Glutamatergic neuron (in vitro differentiated cells): ENCODE measurements around the gene PRR13. TPM values are rescaled to one million over a fixed set of nuclear protein-coding genes. Genes with fewer than 3 reads are reported as not detected.

Experiments used
- DNase-seq: peaks from one replicate; pipeline ENCODE4 v3.0.0; 2022
- H3K27ac Mint-ChIP-seq: one replicate; pipeline ENCODE4 v1.8.0; 2020; ENCODE audit warnings: mild to moderate bottlenecking, mixed read lengths, inconsistent platforms; ENCODE audit not compliant: unreplicated experiment
- H3K27me3 Mint-ChIP-seq: one replicate; pipeline ENCODE4 v1.8.0; 2020; ENCODE audit warnings: mild to moderate bottlenecking, moderate library complexity, mixed read lengths, inconsistent platforms; ENCODE audit not compliant: unreplicated experiment
- H3K36me3 Mint-ChIP-seq: one replicate; pipeline ENCODE4 v1.8.0; 2020; ENCODE audit warnings: mild to moderate bottlenecking, mixed read lengths, inconsistent platforms; ENCODE audit not compliant: unreplicated experiment
- H3K4me1 Mint-ChIP-seq: one replicate; pipeline ENCODE4 v1.8.0; 2020; ENCODE audit warnings: mild to moderate bottlenecking, low read depth, mixed read lengths, inconsistent platforms; ENCODE audit not compliant: unreplicated experiment
- H3K4me3 Mint-ChIP-seq: one replicate; pipeline ENCODE4 v1.8.0; 2020; ENCODE audit warnings: mild to moderate bottlenecking, mixed read lengths, inconsistent platforms; ENCODE audit not compliant: unreplicated experiment
- H3K9me3 Mint-ChIP-seq: one replicate; pipeline ENCODE4 v1.8.0; 2020; ENCODE audit warnings: mild to moderate bottlenecking, moderate library complexity, mixed read lengths, inconsistent platforms; ENCODE audit not compliant: unreplicated experiment
- total RNA-seq: library from RNA; stranded (reverse); fragmentation: NEBNext Ultra II Directional; extraction: Animal tissue kit (Norgen Biotek cat#: 25700); gene quantifications from one replicate; pipeline ENCODE4 v1.2.1, GENCODE V29; 2021; ENCODE audit not compliant: unreplicated experiment
- TF ChIP-seq, protein P1 (sequence below): fragments of 200-600 bp; sonication (generic); IDR thresholded peaks from one replicate; pipeline ENCODE4 v1.5.0; 2021; ENCODE audit not compliant: partially characterized antibody, unreplicated experiment

Gene PRR13
- total RNA-seq, 1 donor from 2014 or later, result 105 TPM

DNA sequence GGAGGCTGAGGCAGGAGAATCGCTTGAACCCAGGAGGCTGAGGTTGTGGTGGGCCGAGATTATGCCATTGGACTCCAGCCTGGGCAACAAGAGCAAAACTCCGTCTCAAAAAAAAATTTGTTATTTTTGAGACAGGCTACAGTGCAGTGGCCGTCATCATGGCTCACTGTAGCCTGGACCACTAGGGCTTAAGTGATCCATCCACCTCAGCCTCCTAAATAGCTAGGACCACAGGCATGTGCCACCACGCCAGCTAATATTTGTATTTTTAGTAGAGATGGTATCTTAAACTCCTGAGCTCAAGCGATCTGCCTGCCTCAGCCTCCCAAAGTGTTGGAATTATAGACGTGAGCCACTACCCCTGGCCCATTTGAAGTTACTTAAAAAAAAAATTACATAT is 9.4 kb downstream of the PRR13 start:
- DNase-seq, result no peak
- H3K27me3 Mint-ChIP-seq, result peaks cover 7% of the 10 kb centered on the region
- H3K4me1 Mint-ChIP-seq, result peaks cover 18% of the 10 kb centered on the region
- peaks cover 6% of the 10 kb centered on the region for H3K9me3 Mint-ChIP-seq
- H3K4me3 Mint-ChIP-seq, result no peak overlapping the region
- no peaks in the 10 kb centered on the region for H3K36me3 Mint-ChIP-seq
- no peak overlapping the region for H3K27ac Mint-ChIP-seq
- TF ChIP-seq, protein P1, sequence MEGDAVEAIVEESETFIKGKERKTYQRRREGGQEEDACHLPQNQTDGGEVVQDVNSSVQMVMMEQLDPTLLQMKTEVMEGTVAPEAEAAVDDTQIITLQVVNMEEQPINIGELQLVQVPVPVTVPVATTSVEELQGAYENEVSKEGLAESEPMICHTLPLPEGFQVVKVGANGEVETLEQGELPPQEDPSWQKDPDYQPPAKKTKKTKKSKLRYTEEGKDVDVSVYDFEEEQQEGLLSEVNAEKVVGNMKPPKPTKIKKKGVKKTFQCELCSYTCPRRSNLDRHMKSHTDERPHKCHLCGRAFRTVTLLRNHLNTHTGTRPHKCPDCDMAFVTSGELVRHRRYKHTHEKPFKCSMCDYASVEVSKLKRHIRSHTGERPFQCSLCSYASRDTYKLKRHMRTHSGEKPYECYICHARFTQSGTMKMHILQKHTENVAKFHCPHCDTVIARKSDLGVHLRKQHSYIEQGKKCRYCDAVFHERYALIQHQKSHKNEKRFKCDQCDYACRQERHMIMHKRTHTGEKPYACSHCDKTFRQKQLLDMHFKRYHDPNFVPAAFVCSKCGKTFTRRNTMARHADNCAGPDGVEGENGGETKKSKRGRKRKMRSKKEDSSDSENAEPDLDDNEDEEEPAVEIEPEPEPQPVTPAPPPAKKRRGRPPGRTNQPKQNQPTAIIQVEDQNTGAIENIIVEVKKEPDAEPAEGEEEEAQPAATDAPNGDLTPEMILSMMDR, result no peak

DNA sequence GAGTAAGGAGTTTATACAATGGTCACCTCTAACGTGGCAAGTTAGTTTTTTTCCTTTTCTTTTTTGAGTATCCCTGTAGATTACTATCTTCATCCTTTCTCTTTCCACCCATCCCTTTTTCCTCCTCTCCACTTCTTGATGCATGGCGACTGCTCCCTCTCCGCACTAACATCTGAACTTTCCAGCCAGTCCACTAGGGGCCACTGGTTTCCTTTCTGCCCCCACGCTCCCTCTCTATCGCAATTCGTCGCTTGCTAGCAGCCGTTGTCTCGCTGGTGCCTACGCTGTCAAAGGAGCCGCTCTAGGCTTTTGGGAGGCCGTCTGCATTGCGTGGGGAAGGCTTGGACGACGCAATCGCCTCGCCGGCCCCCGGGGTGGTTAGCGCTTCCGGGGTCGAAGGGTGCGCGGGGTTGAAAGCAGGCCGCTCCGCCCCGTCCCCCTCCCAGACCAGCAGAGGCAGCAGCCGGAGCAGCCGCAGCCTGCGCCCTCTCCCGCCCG is 10.2 kb downstream of the PRR13 start, which contains the start of gene PCBP2:
Gene PCBP2 (plus strand): TSS at position 442 of the 498 bp plus-strand sequence. CDS start 2,699 bp downstream, outside the sequence.
- Mint-ChIP-seq H3K27me3 (peaks cover 7% of the 10 kb centered on the region), H3K27ac (peak within 1 kb of the TSS; percentile 96), H3K4me3 (peak within 1 kb of the TSS; percentile 93), H3K4me1 (peaks cover 18% of the 10 kb centered on the region), H3K36me3 (no peaks in the 10 kb centered on the region), H3K9me3 (peaks cover 6% of the 10 kb centered on the region)
- DNase-seq, result peak; percentile 97
- TF ChIP-seq, protein P1, result peak; percentile 79

GRCh38 chr12:53452159-53453077 is 10.9 kb downstream of the PRR13 start:
- no peaks in the 10 kb centered on the region for H3K36me3 Mint-ChIP-seq
- H3K4me1 Mint-ChIP-seq, result peaks cover 18% of the 10 kb centered on the region
- TF ChIP-seq, protein P1, result peak; percentile 29
- H3K27me3 Mint-ChIP-seq, result peaks cover 7% of the 10 kb centered on the region
- peaks cover 6% of the 10 kb centered on the region for H3K9me3 Mint-ChIP-seq
- peak overlapping the region; percentile 96 for H3K27ac Mint-ChIP-seq
- DNase-seq, result peak; percentile 86
- peak overlapping the region; percentile 93 for H3K4me3 Mint-ChIP-seq

DNA sequence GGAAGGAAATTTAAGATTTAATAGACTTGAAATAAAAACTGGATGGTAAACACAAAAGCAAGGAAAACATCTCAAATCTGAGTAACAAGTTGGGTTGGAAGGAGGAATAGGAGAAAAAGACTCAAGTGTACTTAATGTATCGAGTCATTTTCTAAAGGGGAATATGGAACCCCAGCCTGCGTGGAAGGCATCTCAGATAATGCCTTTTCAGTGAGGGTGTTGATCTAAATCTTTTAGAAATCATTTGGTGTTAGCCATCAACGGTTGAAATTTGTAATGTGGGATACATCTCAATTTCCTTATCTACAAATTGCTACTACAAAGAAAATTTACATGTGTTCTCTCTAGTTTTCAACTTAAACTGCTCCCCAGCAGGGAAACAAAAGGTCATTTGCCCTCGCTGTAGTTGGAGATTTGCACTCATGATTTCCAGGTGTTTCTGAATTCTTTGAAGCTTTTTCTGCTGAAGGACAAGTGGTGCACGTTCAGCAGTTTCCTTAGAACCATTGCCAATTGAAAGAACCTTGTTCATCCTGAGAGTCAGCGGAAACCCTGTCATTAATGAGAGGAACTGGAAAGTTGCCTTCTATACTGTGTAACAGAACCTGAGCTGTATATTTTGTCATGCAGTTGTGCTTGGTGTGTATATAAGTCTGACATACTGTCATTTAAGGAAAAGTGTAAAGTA is 12.6 kb downstream of the PRR13 start:
- Mint-ChIP-seq H3K4me1 (peaks cover 18% of the 10 kb centered on the region), H3K36me3 (no peaks in the 10 kb centered on the region), H3K27ac (peak overlapping the region; percentile 88), H3K9me3 (peaks cover 6% of the 10 kb centered on the region), H3K27me3 (peaks cover 9% of the 10 kb centered on the region), H3K4me3 (peak overlapping the region; percentile 93)
- no peak for DNase-seq
- TF ChIP-seq, protein P1, result no peak
